HG03280 (cell line): ENCODE measurements around the gene H2BW2.
"Not testable (repeated sequence)": the region's sequence is repeated elsewhere in the genome, so short reads cannot be mapped to it uniquely, and the experiment has no call there.

ENCODE experiments used
- ATAC-seq: cut with Tn5 transposase; IDR thresholded peaks from one replicate; pipeline ENCODE4 v1.9.1; 2021; ENCODE audit warnings: mild to moderate bottlenecking, moderate library complexity; ENCODE audit not compliant: unreplicated experiment

H2BW2 gene

GRCh38 chrX:104039689-104040505 is at the start of gene H2BW2:
Gene H2BW2 (plus strand): TSS chrX:104039956. CDS start chrX:104039995, 39 bp downstream.
- no peak for ATAC-seq

DNA sequence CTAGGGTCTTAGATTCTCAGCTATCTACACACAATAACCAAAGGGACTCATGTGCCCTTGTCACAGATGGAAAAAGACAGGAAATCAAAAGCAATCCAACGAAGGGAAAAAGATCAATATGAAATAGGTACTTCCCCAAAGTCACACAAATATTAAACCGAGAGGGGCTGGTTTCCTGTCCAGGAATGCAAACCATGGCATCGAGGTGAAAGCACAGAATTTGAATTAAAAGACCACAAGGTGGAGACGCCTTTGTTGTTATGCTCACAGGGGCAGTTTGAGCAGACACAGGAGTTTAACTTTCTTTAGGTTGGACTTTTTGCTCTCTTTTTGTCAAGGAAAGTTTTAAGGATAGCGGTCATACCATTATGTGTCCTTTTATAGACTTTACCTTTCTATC is 40.5 kb upstream of the H2BW2 start:
- peak; percentile 57 for ATAC-seq

DNA sequence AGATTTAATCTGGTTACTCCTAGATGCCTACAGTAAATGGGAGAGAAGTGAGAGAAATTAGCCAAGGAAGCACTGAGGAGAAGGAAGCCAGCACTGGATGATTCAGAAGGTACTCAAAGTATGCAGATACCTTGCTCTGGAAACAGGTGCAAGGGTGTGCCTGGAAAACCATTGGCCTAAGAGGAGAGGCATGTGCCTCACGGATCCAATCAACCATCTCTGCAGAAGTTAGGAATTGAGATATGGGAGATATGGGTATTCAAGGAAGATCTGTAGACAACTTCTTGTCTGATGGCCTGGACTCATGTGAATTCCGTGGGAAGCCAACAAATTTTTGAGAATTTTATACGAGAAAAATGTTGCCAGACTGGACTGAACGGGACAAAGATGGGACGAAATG is 30.9 kb upstream of the H2BW2 start:
- ATAC-seq = no peak

GRCh38 chrX:104013158-104013557 is 26.6 kb upstream of the H2BW2 start:
- ATAC-seq = no peak

GRCh38 chrX:104013606-104014005 is 26.1 kb upstream of the H2BW2 start, which contains the start of gene H2BW1:
Gene H2BW1 (minus strand): TSS chrX:104013708. CDS start chrX:104013576, 132 bp downstream.
- no peak for ATAC-seq

- ATAC-seq = not testable (repeated sequence)
Observed at GRCh38 chrX:104015576-104015975, 24.2 kb upstream of the H2BW2 start.

- no peak for ATAC-seq
Observed at GRCh38 chrX:104018126-104018525, 21.6 kb upstream of the H2BW2 start.

GRCh38 chrX:104041003-104041402 is 1.2 kb downstream of the H2BW2 start:
- no peak for ATAC-seq

DNA sequence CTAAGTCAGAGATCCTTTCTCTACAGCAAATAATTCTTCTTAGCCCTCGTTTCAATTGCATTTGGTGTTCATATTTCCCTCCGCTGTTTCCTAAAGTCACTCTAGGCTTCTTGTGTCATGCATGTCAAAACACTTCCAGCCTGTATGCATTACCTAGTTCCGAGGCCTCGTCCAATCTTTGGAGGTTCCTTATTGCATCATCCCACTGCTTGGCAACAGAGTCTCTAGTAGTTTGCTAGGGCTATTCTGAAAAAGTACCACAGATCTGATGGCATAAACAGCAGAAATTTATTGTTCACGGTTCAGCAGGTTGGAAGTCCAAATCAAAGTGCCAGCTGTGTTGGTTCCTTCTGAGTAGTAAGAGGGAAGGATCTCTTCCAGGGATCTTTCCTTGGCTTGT is 5.9 kb downstream of the H2BW2 start:
- ATAC-seq = no peak

- ATAC-seq = no peak
Observed at GRCh38 chrX:104047171-104047570, 7.4 kb downstream of the H2BW2 start.

- not testable (repeated sequence) for ATAC-seq
Observed at GRCh38 chrX:104054956-104055355, 15.2 kb downstream of the H2BW2 start.

GRCh38 chrX:104062636-104063035 is 22.9 kb downstream of the H2BW2 start:
- not testable (repeated sequence) for ATAC-seq

GRCh38 chrX:104075778-104076445 is 36.2 kb downstream of the H2BW2 start, which contains the start of gene TMSB15C:
Gene TMSB15C (minus strand): TSS chrX:104076236.
- ATAC-seq = peak; percentile 99

- ATAC-seq = not testable (repeated sequence)
Observed at GRCh38 chrX:104077854-104078253, 38.1 kb downstream of the H2BW2 start.

DNA sequence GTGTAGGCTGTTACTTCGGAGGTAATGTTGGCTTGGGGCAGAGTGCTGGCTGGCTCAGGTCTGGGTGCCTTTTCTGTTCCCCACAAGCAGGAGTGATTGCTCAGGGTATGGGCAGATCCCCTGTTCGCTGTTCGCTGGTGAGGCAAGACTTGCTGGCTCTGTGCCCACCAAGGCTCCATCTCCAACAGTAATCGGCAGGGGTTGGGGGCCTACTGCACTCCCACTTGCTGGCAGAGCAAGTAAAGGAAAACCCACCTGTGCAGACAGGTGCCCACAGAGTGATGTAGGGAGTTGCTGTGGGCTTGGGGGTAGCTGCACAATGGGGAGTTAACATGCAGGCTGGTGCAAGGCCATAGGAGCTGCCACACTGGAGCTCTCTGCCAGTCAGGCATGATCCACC is 44.3 kb downstream of the H2BW2 start:
- ATAC-seq = no peak

DNA sequence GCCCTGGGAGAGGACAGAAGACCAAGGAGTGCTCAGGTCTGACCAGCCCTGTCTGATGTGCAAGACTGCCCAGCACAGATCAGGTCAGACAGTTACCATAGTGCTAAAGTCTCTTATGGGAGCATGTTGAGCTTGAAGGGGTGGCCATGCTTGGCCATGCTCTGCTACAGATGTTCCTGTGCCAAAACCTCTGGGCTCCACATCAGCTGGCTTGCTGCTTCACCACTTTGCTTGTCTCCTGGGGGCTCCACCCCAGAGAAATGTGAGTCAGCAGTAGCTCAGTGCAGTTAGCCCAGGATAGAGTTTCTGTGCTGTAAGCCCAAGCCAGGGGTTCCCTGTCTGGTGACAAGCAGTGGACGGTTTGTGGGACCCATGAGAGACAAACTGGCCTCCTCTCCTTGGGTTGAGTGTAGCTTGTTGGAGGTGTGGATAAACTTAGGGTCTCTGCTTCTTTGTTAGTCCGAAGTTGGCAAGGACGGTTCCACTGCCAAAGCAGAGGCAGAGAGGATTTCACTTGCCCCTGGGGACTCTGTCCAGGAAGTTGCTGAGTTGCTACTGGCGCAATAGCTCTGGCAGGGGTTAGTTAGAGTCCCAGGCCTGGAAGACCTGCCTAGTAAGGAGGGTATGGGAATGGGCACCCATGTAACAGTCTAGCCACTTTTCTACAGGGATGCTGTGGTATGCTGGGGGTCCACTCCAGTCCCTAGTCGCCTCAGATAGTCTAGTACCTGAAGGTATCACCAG is 45.0 kb downstream of the H2BW2 start:
- no peak for ATAC-seq

DNA sequence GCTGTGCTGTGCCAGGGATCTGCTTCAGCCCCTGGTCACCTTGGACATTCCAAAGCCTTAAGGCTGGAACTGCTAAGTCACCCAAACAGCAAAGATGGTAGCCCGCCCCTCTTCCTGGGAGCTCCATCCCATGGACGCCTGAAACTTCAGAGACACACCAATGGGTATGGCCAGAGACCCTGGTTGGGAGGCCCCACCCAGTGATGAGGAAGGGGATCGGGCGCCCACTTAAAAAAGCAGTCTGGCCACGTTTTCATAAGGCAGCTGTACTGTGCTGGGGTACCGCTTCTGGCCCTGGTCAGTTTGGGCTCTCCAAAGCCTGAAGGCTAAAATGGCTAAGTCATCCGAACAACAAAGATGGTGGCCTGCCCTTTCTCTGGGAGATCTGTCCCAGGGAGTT is 45.7 kb downstream of the H2BW2 start:
- no peak for ATAC-seq

- ATAC-seq = no peak
Observed at GRCh38 chrX:104085919-104086318, 46.2 kb downstream of the H2BW2 start.
